Activated T-helper 1 cell treated with anti-CD3 and anti-CD28 coated beads, Interleukin-12 subunit alpha, Interleukin-12 subunit beta, Interleukin-2, Interleukin-4 antibody, amounts not matched to agents 30 ng/mL and 10 ng/mL and 1 ng/mL, durations not matched to agents 14 hours and 24 hours and 36 hours (primary cell): Measurements from ENCODE around the gene LAMTOR2. TPM values are rescaled to one million over a fixed set of nuclear protein-coding genes. Genes with fewer than 3 reads are reported as not detected.

Experiments used
- DNase-seq: peaks from one replicate; pipeline ENCODE4 v3.0.0; 2021; ENCODE audit warnings: low spot score
- H3K27ac Mint-ChIP-seq: one replicate; pipeline ENCODE4 v1.8.0; 2021; ENCODE audit warnings: mild to moderate bottlenecking, mixed read lengths
- H3K27me3 Mint-ChIP-seq: one replicate; pipeline ENCODE4 v1.8.0; 2022; ENCODE audit warnings: mild to moderate bottlenecking, moderate library complexity, mixed read lengths; ENCODE audit not compliant: insufficient read depth
- H3K36me3 Mint-ChIP-seq: one replicate; pipeline ENCODE4 v1.8.0; 2021; ENCODE audit warnings: low read depth, mixed read lengths
- H3K4me1 Mint-ChIP-seq: one replicate; pipeline ENCODE4 v1.8.0; 2021; ENCODE audit warnings: low read depth, mixed read lengths
- H3K4me3 Mint-ChIP-seq: one replicate; pipeline ENCODE4 v1.8.0; 2021; ENCODE audit warnings: mild to moderate bottlenecking, moderate library complexity, mixed read lengths
- H3K9me3 Mint-ChIP-seq: one replicate; pipeline ENCODE4 v1.8.0; 2021; ENCODE audit warnings: mixed read lengths
- intact Hi-C: fragments of 100-400 bp; cut with micrococcal nuclease; formaldehyde crosslinking; loops from one replicate; pipeline ENCODE4 v1.15.1; 2024
- total RNA-seq: library from RNA; stranded (reverse); gene quantifications from 2 replicates; pipeline ENCODE4 v1.2.3, GENCODE V29; 2022

LAMTOR2 gene
- total RNA-seq, 1 donor from 2014 or later: 66.8 TPM

- H3K27me3 Mint-ChIP-seq: peaks cover 71% of the 10 kb centered on the region
Observed at GRCh38 chr1:156081917-156082308, 27.3 kb downstream of the LAMTOR2 start.

GRCh38 chr1:156082309-156083091, 27.9 kb downstream of the LAMTOR2 start, which contains the start of gene MEX3A:
TSS of gene MEX3A (minus strand) at chr1:156082465. CDS start at chr1:156081998, 467 bp downstream.
- Mint-ChIP-seq H3K4me1 (peaks cover 5% of the 10 kb centered on the region), H3K36me3 (no peaks in the 10 kb centered on the region), H3K27ac (no peak within 1 kb of the TSS), H3K27me3 (peaks cover 76% of the 10 kb centered on the region), H3K4me3 (peak within 1 kb of the TSS; percentile 82), H3K9me3 (no peaks in the 10 kb centered on the region)
- DNase-seq: peak; percentile 42
- intact Hi-C loops: loop anchor here (1.0 to 2.0 kb wide), 2 partner anchors 28 to 256 kb away; partner anchors contain the start of genes CCT3, LAMTOR2 and TSACC

More at GRCh38 chr1:156081917-156082308, 27.3 kb downstream of the LAMTOR2 start:
- no peak for DNase-seq
- Mint-ChIP-seq H3K36me3 (no peaks in the 10 kb centered on the region), H3K9me3 (no peaks in the 10 kb centered on the region), H3K4me1 (peaks cover 5% of the 10 kb centered on the region), H3K27ac (no peak overlapping the region), H3K4me3 (peak overlapping the region; percentile 78)
- intact Hi-C loops: loop anchor here (1.0 to 2.0 kb wide), 2 partner anchors 28 to 257 kb away; partner anchors contain the start of genes CCT3, LAMTOR2 and TSACC

- H3K27me3 Mint-ChIP-seq: peaks cover 70% of the 10 kb centered on the region
- DNase-seq: no peak
- intact Hi-C loops: loop anchor here (2.0 kb wide), 1 partner anchor 255 kb away; the partner anchor contains the start of genes CCT3 and TSACC
- no peaks in the 10 kb centered on the region for H3K9me3 Mint-ChIP-seq
- H3K4me1 Mint-ChIP-seq: peaks cover 5% of the 10 kb centered on the region
- H3K4me3 Mint-ChIP-seq: peak overlapping the region; percentile 74
- no peak overlapping the region for H3K27ac Mint-ChIP-seq
- no peaks in the 10 kb centered on the region for H3K36me3 Mint-ChIP-seq
Observed at GRCh38 chr1:156083800-156084790, 29.5 kb downstream of the LAMTOR2 start.

GRCh38 chr1:156086256-156086662, 31.7 kb downstream of the LAMTOR2 start:
- Mint-ChIP-seq H3K9me3 (no peaks in the 10 kb centered on the region), H3K27ac (no peak overlapping the region), H3K27me3 (peaks cover 58% of the 10 kb centered on the region), H3K36me3 (no peaks in the 10 kb centered on the region), H3K4me3 (no peak overlapping the region), H3K4me1 (peaks cover 5% of the 10 kb centered on the region)
- DNase-seq: no peak
- intact Hi-C loops: no loop called here

GRCh38 chr1:156089704-156090103, 35.1 kb downstream of the LAMTOR2 start:
- no peaks in the 10 kb centered on the region for H3K36me3 Mint-ChIP-seq
- no peak for DNase-seq
- H3K4me3 Mint-ChIP-seq: no peak overlapping the region
- H3K9me3 Mint-ChIP-seq: no peaks in the 10 kb centered on the region
- peaks cover 45% of the 10 kb centered on the region for H3K27me3 Mint-ChIP-seq
- no peak overlapping the region for H3K27ac Mint-ChIP-seq
- no peaks in the 10 kb centered on the region for H3K4me1 Mint-ChIP-seq
- intact Hi-C loops: loop anchor here (1.0 kb wide), 3 partner anchors 41 to 230 kb away; no protein-coding TSS in a partner anchor

- H3K4me3 Mint-ChIP-seq: no peak overlapping the region
- H3K4me1 Mint-ChIP-seq: no peaks in the 10 kb centered on the region
- intact Hi-C loops: loop anchor here (1.0 kb wide), 3 partner anchors 40 to 229 kb away; no protein-coding TSS in a partner anchor
- peaks cover 41% of the 10 kb centered on the region for H3K27me3 Mint-ChIP-seq
- DNase-seq: no peak
- H3K27ac Mint-ChIP-seq: no peak overlapping the region
- no peaks in the 10 kb centered on the region for H3K36me3 Mint-ChIP-seq
- H3K9me3 Mint-ChIP-seq: no peaks in the 10 kb centered on the region
Observed at GRCh38 chr1:156090138-156090839, 35.7 kb downstream of the LAMTOR2 start.

GRCh38 chr1:156090840-156091188, 36.2 kb downstream of the LAMTOR2 start:
- Mint-ChIP-seq H3K36me3 (no peaks in the 10 kb centered on the region), H3K4me3 (no peak overlapping the region), H3K4me1 (peaks cover 3% of the 10 kb centered on the region), H3K27ac (no peak overlapping the region), H3K27me3 (peaks cover 39% of the 10 kb centered on the region), H3K9me3 (no peaks in the 10 kb centered on the region)
- intact Hi-C loops: loop anchor here (1.0 kb wide), 3 partner anchors 39 to 228 kb away; no protein-coding TSS in a partner anchor
- peak; percentile 76 for DNase-seq

- DNase-seq: no peak
- Mint-ChIP-seq H3K27me3 (peaks cover 31% of the 10 kb centered on the region), H3K9me3 (no peaks in the 10 kb centered on the region), H3K27ac (no peak overlapping the region), H3K4me1 (peaks cover 11% of the 10 kb centered on the region), H3K4me3 (no peak overlapping the region), H3K36me3 (no peaks in the 10 kb centered on the region)
- intact Hi-C loops: no loop called here
Observed at GRCh38 chr1:156091610-156092009, 37.0 kb downstream of the LAMTOR2 start.

- DNase-seq: no peak
- H3K4me1 Mint-ChIP-seq: peaks cover 43% of the 10 kb centered on the region
- no peaks in the 10 kb centered on the region for H3K9me3 Mint-ChIP-seq
- H3K27ac Mint-ChIP-seq: peak overlapping the region; percentile 88
- peaks cover 22% of the 10 kb centered on the region for H3K27me3 Mint-ChIP-seq
- no peak overlapping the region for H3K4me3 Mint-ChIP-seq
- intact Hi-C loops: loop anchor here (1.0 kb wide), 1 partner anchor 34 kb away; no protein-coding TSS in a partner anchor
- peaks cover 3% of the 10 kb centered on the region for H3K36me3 Mint-ChIP-seq
Observed at GRCh38 chr1:156095906-156096508, 41.4 kb downstream of the LAMTOR2 start.

- peaks cover 25% of the 10 kb centered on the region for H3K27me3 Mint-ChIP-seq
- H3K9me3 Mint-ChIP-seq: no peaks in the 10 kb centered on the region
- H3K4me3 Mint-ChIP-seq: peak overlapping the region; percentile 23
- peaks cover 3% of the 10 kb centered on the region for H3K36me3 Mint-ChIP-seq
- intact Hi-C loops: loop anchor here (1.0 kb wide), 6 partner anchors 9 to 126 kb away; no protein-coding TSS in a partner anchor
- peaks cover 43% of the 10 kb centered on the region for H3K4me1 Mint-ChIP-seq
- peak; percentile 82 for DNase-seq
- peak overlapping the region; percentile 88 for H3K27ac Mint-ChIP-seq
Observed at GRCh38 chr1:156096640-156097391, 42.2 kb downstream of the LAMTOR2 start.

GRCh38 chr1:156097499-156098178, 43.1 kb downstream of the LAMTOR2 start:
- peaks cover 3% of the 10 kb centered on the region for H3K36me3 Mint-ChIP-seq
- no peaks in the 10 kb centered on the region for H3K9me3 Mint-ChIP-seq
- peak overlapping the region; percentile 88 for H3K27ac Mint-ChIP-seq
- peak overlapping the region; percentile 19 for H3K4me3 Mint-ChIP-seq
- peaks cover 25% of the 10 kb centered on the region for H3K27me3 Mint-ChIP-seq
- peak; percentile 30 for DNase-seq
- intact Hi-C loops: loop anchor here (1.0 kb wide), 7 partner anchors 9 to 126 kb away; partner anchors contain the start of genes LAMTOR2 and LMNA
- peaks cover 43% of the 10 kb centered on the region for H3K4me1 Mint-ChIP-seq
